GM19023 (cell line): ENCODE results near the gene MCAT.

Experiments
- ATAC-seq: cut with Tn5 transposase; IDR thresholded peaks from one replicate; pipeline ENCODE4 v1.9.1; 2021; ENCODE audit warnings: mild to moderate bottlenecking, moderate library complexity; ENCODE audit not compliant: unreplicated experiment

The MCAT gene

GRCh38 chr22:43173976-43174720, 30.9 kb upstream of the MCAT start:
- ATAC-seq = no peak

DNA sequence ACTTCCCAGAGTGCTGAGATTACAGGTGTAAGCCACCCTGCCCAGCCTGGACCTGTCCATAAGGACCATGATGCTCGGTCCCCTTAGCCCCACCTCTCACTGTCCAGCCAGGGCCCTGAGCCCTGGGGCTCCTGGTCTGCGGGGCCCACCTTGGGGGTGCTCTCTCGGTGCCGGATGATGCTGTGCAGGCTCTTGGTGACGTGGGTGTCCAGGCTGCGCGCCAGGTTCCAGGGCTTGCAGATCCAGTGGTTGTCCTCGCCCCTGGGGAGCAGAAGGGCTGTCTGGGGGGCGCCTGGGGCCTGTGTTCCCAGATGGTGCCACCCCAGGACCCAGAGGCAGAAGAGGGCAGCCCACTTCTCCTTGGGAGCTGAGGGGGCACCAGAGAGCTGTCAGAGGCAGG, 30.4 kb upstream of the MCAT start:
- ATAC-seq = no peak

DNA sequence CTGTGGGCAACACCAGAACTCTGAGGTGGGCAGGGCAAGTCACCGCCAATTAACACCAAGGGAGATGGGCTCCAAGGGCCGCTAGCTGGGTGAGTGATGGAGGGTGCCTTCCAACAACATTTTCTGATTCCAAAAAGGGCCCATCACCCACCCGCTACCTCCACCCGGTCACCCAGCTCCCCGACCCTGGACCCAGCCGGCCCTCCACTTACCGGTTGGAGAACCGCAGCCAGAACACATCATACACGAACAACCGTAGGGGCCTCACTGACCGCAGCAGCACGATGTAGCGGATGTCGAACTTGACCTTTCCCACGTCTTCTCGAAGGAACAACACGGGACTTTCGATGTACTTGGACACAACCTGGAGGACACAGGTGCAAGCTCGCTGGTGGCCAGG, 29.0 kb upstream of the MCAT start:
- ATAC-seq = no peak

DNA sequence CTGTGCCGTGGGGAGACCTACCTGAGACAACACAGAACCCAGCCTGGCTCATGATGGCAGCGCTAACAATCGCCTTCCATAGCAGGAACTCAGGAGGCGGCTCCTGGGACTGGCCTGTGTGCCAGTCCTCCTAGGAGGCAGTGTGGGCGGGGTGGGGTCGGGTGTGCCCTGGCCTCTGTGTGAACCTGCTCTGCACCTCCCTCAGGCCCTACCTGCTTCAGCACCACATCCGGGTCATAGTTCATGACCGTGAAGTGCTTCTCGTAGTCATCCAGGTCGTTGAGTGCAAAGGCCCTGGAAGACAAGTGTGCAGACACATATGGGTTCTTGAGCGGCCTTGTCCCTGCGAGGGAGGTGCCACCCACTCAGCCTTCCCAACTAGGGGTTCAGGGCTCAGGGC, 28.4 kb upstream of the MCAT start:
- ATAC-seq = no peak

DNA sequence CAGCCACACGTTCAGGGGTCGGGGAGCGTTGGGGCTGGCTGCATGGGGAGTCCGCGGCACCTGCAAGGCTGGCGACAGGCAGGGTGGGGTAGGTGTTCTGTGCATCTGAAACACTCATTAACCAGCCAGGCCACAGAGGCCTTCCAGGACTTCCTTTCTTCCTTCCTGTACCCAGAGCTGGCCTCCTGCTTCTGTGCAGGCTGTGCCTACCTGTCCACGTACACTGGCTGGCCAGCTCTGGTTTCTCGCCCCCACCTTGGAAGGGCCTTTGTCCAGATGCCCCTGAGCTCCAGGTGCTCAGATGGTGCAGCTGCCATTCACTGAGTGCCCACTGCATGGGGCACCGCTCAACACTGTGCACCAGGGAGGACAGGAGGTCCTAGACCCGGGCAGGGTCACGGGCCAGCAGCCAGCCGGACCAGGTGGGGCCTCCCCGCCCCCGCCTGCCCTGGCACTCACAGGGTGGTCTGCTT, 27.9 kb upstream of the MCAT start:
- ATAC-seq = no peak

DNA sequence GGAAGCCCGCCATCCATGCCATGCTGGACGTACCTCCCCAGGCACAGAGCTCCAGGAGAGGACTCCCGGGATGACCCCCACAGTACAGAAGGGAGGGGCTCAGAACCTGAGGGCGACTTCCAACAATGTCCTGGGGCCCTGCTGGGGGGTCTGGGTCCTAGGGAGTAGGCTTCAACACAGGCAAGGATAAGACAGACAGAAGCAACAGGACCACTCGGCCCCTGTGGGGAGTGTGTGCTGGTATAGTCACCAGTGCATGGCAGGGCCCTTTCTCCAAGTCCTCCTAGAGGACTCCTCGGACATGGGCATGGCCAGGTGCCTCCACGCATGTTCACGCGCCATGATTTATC, 26.9 kb upstream of the MCAT start:
- ATAC-seq = no peak

DNA sequence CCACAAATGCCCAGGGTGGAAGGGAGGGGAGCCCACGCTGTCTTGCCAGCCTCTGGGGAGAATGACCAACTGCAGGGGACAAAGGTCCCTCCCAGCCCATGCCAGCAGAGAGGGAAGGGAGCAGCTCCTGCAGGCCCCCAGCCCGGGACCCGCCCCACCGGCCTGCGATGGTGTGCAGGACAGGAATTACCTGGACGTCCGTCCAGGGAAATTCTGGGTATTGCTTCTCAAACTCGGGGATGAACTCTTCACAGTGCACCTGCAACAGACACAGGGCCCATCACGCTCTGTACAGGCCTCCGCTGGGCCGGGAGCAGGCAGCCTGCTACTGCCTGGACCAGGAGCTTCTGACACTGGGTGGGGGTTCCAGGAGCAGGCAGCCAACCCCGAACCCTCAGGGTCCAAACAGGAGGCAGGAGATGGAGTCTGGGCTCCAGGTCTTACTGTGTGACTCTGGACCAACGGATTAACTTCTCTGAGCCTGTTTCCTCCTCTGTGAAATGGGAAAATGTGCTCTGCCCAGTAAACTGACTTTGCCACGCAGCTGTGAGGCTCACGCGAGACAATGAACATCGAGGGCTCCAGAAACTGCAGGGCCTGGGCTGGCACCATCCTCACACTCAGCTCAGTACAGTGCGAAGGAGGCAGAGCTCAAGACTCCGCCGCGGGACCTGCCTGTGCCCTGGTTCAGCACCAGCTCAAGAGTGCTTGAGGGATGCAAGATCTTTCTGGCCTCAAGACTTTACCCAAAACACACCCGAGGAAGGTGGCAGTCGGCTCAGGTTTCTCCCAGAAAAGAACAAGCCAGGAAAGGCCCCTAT, 26.3 kb upstream of the MCAT start:
- ATAC-seq = no peak

DNA sequence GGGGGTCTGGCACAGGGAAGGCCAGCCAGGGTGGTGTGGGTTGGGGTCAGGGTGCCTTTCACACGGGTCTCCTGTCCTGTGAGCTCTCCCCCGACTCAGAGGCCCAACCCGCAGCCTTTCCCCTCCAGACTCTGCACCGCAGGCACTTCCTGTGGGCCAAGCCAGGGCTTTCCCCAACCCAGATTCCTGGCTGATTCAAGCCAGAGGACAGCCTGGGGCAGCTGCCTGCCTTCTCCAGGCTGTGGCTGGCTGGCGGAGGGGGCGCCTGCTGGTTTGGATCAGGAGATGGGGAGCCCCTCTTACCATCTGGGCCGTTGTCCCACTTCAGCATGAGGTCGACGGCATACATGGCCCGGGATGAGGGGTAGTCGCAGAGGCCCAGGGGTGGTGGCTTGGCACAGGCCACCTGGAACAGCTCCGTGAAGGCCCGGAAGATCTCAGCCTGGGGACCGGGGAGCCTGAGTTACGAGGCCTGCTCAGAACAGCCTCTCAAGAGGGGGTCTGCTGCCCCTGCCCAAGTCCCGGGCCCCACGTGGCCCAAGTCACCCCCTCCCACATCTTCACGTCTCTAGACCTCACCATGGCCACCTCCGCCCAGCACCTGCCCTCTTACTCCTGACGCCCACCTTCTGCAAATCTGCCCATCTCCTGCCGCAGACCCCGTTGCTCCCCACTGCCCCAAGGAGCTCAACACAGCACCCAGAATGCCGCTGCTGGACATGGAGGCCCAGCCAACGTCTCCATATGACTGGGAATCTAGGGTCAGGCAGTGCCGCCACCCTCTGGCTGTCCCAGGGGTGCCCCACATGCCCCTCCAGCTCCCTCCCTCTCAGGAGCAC, 25.5 kb upstream of the MCAT start:
- no peak for ATAC-seq

- ATAC-seq = no peak
These were observed 23.9 kb upstream of the MCAT start for GRCh38 chr22:43167001-43167589.

DNA sequence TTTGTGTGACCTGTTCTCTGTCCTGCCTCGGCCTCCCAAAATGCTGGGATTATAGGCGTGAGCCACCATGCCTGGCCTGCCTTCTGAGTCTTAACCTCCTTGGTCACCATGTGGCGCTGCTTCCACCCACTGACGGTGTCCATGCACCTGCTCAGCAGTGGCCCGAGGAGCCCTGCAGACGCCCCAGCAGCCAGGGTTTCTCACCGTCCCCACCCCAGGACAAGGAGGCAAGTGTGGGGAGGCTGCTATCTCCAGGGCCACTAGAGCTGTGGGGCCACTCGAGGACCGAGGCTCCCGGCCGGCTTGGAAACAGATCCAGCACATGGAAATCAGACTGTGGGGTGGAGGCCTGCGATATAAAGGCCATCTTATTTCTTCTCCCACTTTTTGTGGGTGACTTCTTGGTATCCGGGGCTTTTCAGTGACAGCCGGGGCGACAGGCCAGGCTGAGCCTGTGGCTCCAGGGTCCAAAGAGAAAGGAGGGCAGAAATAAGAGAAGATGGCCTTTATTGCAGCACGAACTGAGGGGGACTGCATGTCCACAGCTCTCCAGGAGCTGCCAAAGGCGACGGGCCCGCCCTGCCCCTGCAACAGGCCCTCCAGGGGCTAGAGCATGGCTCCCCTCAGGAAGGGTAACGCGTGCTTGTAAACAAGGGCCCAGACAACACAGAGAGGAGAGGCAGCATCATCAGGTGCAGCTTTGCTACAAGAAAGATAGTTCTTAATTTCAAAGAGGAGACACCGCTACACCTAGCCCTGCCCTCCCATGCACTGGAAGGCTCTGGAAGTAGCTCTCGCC, 23.1 kb upstream of the MCAT start:
- ATAC-seq = no peak

DNA sequence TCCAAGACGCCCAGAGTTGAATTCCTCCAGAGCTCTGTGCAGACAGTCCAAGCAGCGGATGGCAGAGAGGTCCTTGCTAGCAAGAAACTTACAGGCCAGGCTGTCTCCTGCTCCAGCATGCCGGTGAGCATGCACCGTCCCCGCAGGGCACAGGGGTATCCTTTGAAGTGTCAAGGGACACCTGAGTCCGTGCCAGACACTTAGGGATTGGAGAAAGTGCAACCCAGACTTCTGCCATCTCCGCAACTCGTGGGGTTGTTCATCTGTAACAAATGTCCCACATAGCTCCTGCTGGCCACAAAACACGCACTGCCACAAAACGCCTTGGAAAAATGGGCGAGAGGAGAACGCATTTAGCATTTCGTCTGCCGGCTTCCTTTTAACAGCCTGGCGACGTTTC, 21.4 kb upstream of the MCAT start:
- no peak for ATAC-seq

GRCh38 chr22:43163241-43163795, 20.1 kb upstream of the MCAT start:
- ATAC-seq = no peak

DNA sequence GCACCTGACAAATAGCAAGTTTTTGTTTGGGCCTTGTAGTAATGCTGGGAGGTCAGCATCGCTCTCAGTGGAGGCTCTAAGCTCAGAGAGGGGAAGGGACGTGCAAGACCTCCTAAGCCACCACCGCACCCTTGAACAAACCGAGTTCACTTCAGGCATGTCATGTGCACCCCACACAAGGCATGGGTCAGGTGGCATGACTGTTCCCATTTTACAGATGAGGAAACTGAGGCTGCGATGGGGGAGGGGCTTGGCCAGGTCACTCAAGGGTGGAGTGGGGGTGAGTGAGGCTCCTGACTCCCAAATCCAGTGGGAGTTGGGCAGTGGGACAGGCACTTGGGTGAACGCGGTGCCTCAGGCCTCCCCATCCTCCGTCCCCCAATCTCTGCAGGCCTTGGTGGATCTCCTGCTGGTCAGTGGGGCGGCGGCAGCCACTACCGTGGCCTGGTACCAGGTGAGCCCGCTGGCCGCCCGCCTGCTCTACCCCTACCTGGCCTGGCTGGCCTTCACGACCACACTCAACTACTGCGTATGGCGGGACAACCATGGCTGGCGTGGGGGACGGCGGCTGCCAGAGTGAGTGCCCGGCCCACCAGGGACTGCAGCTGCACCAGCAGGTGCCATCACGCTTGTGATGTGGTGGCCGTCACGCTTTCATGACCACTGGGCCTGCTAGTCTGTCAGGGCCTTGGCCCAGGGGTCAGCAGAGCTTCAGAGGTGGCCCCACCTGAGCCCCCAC, 19.4 kb upstream of the MCAT start:
- ATAC-seq = no peak

GRCh38 chr22:43160497-43161126, 17.4 kb upstream of the MCAT start:
- ATAC-seq = no peak

DNA sequence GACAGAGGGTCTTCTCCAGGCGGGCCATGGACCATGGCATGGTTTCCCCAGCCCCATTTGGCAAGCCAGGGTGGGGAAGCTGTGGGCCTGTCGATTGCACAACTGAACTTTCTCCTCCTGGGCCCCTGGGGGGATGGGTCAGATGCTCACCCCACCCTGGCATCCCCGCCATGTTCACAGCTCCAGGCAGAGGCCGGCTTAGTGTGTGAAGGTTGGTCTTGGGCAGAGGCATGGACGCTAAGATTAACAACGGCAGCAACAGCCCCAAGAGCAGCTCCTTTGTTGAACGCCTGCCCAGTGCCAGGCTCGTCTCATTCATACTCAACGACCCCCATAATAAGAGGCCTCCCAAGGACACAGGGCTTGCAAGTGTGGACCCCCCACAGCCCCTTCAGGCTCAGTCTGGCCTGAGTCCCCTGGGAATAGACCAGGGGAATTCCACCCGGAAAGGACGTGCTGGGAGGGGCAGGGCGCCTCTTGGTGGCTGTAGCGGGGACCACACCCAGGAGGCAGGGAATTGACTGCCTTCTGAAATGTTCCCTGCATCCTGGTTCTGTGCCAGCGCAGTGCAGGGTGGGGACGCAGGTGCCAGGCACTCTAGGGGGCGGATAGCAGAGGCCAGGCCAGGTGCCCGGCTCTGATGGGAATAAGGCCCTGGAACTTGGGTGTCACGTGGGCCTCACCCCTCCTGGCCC, 16.4 kb upstream of the MCAT start:
- no peak for ATAC-seq

DNA sequence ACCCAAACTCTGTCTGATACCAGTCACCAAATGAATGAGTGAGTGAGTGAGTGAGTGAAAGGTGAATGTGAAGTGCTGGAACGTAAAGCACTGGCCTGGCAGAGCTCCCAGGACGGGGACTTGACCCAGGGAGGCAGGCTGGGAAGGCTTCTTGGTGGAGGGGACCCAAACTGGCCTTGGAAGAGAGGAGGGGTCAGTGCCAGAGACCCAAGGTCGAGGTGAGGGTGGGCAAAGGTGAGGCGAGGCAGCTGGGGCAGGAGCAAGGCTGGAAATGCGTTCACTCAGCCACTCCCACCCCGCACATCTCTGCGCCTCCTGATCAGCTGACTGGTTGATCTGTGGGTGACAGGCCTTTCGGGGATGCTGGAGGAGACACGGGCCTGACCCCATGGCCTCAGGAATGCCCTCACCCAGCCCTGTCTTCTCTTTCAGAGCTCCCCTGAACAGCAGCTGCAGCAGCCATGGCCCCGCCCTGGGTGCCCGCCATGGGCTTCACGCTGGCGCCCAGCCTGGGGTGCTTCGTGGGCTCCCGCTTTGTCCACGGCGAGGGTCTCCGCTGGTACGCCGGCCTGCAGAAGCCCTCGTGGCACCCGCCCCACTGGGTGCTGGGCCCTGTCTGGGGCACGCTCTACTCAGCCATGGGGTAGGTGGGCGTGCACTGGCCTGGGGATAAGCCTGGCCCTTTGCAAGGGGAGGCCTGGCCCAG, 15.7 kb upstream of the MCAT start:
- no peak for ATAC-seq

- no peak for ATAC-seq
These were observed 14.8 kb upstream of the MCAT start for GRCh38 chr22:43157874-43158546.
